ENCODE data around the gene NNAT.

NNAT gene

DNA sequence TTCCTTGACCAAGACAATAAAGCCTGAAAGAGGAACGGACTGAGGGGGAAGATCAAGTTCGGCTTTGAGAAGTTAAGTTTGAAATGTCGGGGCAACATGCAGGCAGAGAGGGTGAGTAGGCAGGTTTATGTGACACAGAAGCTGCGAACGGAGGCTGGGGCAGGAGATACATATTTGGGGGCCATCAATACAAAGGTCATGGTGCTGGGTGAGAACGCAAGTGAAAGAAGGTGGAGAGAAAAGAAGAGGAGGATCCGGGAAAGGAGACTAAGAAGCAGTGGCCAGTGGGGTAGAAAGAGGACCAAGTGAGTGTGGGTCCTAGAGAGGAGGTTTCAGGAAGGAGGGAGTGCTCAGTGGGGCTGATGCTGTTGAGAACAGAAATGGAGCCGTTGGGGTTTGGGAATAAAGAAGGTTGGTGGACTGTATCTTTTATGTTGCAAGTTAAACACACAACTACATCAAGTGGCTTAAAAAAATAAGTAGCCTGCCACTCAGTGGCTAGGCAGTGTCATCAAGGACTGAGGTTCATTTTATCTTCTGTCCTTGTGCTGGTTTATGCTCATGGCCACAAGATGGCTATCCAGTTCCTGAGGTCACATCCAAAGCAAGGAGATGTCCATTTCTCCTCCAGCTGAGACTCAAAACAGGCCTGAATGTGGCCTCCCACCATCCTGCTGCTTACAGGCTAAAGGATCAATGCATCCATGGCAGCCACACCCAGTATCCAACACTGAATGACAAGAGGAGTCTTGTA, 8.3 kb downstream of the NNAT start:
- no peak overlapping the region for H2BK120ac ChIP-seq (ENCODE audit: low read depth, low read length)
- peaks cover 16 to 18% of the 10 kb centered on the region in 2 donors for H3K4me1 ChIP-seq (ENCODE audit: control insufficient read depth in 2 of 2, insufficient read depth in 1 of 2, low read depth in 1 of 2, low read length in 2 of 2)
- H2BK15ac ChIP-seq (ENCODE audit: low read length), result no peak overlapping the region
- DNase-seq (ENCODE audit: low spot score), result no peak
- H3K4ac ChIP-seq (ENCODE audit: low read length), result no peak overlapping the region
- no peak overlapping the region for H2AK5ac ChIP-seq (ENCODE audit: low read depth, low read length)
- peak overlapping the region in 1 of 2 donors; percentile 10 for H3K4me3 ChIP-seq (ENCODE audit: low read length in 2 of 2)
- no peak overlapping the region for H3K9ac ChIP-seq (ENCODE audit: low read depth, low read length, poor library complexity)
- H3K27me3 ChIP-seq (ENCODE audit: control insufficient read depth in 3 of 3, insufficient read depth in 3 of 3, low read depth in 1 of 3, low read length in 3 of 3), result no peaks in the 10 kb centered on the region
- H3K23ac ChIP-seq (ENCODE audit: low read depth, low read length, poor library complexity), result no peak overlapping the region
- no peaks in the 10 kb centered on the region for H3K9me3 ChIP-seq (replicated peaks in 1 of 2; ENCODE audit: control insufficient read depth in 2 of 2, insufficient read depth in 1 of 2, low read depth in 1 of 2, low read length in 2 of 2)
- H2BK5ac ChIP-seq (ENCODE audit: low read length), result no peak overlapping the region
- H3K27ac ChIP-seq (replicated peaks; ENCODE audit: low read length), result no peak overlapping the region
- no peak overlapping the region for H3K4me2 ChIP-seq (ENCODE audit: insufficient read depth, low read length, poor library complexity, severe bottlenecking)
- H2AFZ ChIP-seq (ENCODE audit: low read length), result no peak overlapping the region
- H3K18ac ChIP-seq (ENCODE audit: low read length), result no peak overlapping the region
- H4K8ac ChIP-seq (ENCODE audit: low read depth, low read length), result no peak overlapping the region
- no peak overlapping the region for H2BK12ac ChIP-seq (ENCODE audit: low read length)
- peaks cover 11% of the 10 kb centered on the region for H3K79me1 ChIP-seq (ENCODE audit: low read depth, low read length)
- WGBS, 2 donors (ENCODE audit: extremely low coverage in 2 of 2, insufficient read length in 2 of 2, insufficient replicate concordance in 1 of 2), result no CpG with 5 or more reads among the region's 8 CpGs
- H4K91ac ChIP-seq (ENCODE audit: low read depth, low read length, poor library complexity), result no peak overlapping the region
- H3K36me3 ChIP-seq (replicated peaks in 1 of 2; ENCODE audit: control insufficient read depth in 2 of 2, insufficient read depth in 2 of 2, low read length in 2 of 2), result peaks cover 0 to 11% of the 10 kb centered on the region in 2 donors
- H3K14ac ChIP-seq (ENCODE audit: low read length), result no peak overlapping the region

DNA sequence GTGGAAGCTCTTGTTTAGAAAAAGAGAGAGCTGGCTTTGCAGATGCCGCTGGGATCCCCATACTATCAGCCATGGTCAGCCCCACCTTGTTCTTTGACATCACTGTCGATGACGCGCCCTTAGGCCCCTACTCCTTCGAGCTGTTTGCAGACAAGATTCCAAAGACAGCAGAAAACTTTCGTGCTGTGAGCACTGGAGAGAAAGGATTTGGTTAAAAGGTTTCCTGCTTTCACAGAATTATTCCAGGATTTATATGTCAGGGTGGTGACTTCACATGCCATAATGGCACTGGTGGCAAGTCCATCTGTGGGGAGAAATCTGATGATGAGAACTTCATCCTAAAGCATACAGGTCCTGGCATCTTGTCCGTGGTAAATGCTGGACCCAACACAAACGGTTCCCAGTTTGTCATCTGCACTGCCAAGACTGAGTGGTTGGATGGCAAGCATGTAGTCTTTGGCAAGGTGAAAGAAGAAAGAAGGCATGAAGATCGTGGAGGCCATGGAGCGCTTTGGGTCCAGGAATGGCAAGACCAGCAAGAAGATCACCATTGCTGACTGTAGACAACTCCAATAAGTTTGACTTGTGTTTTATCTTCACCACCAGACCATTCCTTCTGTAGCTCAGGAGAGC, 9.0 kb downstream of the NNAT start:
- Histone ChIP-seq H4K8ac (ENCODE audit: low read depth, low read length) (no peak overlapping the region), H2AK5ac (ENCODE audit: low read depth, low read length) (no peak overlapping the region), H3K18ac (ENCODE audit: low read length) (no peak overlapping the region), H3K27ac (replicated peaks; ENCODE audit: low read length) (no peak overlapping the region), H3K79me1 (ENCODE audit: low read depth, low read length) (peaks cover 7% of the 10 kb centered on the region), H3K27me3 (ENCODE audit: control insufficient read depth in 3 of 3, insufficient read depth in 3 of 3, low read depth in 1 of 3, low read length in 3 of 3) (no peaks in the 10 kb centered on the region), H2BK15ac (ENCODE audit: low read length) (no peak overlapping the region), H3K4me2 (ENCODE audit: insufficient read depth, low read length, poor library complexity, severe bottlenecking) (no peak overlapping the region), H3K14ac (ENCODE audit: low read length) (no peak overlapping the region), H2BK5ac (ENCODE audit: low read length) (no peak overlapping the region), H4K91ac (ENCODE audit: low read depth, low read length, poor library complexity) (no peak overlapping the region), H3K36me3 (replicated peaks in 1 of 2; ENCODE audit: control insufficient read depth in 2 of 2, insufficient read depth in 2 of 2, low read length in 2 of 2) (peaks cover 0 to 4% of the 10 kb centered on the region in 2 donors), H2BK120ac (ENCODE audit: low read depth, low read length) (no peak overlapping the region), H3K9ac (ENCODE audit: low read depth, low read length, poor library complexity) (no peak overlapping the region), H2BK12ac (ENCODE audit: low read length) (no peak overlapping the region), H3K4me3 (ENCODE audit: low read length in 2 of 2) (no peak overlapping the region), H3K9me3 (replicated peaks in 1 of 2; ENCODE audit: control insufficient read depth in 2 of 2, insufficient read depth in 1 of 2, low read depth in 1 of 2, low read length in 2 of 2) (no peaks in the 10 kb centered on the region), H3K23ac (ENCODE audit: low read depth, low read length, poor library complexity) (no peak overlapping the region), H3K4me1 (ENCODE audit: control insufficient read depth in 2 of 2, insufficient read depth in 1 of 2, low read depth in 1 of 2, low read length in 2 of 2) (peaks cover 14 to 18% of the 10 kb centered on the region in 2 donors), H2AFZ (ENCODE audit: low read length) (no peak overlapping the region), H3K4ac (ENCODE audit: low read length) (no peak overlapping the region)
- no peak for DNase-seq (ENCODE audit: low spot score)
- no CpG with 5 or more reads among the region's 10 CpGs for WGBS, 2 donors (ENCODE audit: extremely low coverage in 2 of 2, insufficient read length in 2 of 2, insufficient replicate concordance in 1 of 2)

GRCh38 chr20:37530696-37531095, 9.6 kb downstream of the NNAT start:
- H3K4me1 ChIP-seq (ENCODE audit: control insufficient read depth in 2 of 2, insufficient read depth in 1 of 2, low read depth in 1 of 2, low read length in 2 of 2), result peaks cover 13 to 16% of the 10 kb centered on the region in 2 donors
- H3K27me3 ChIP-seq (ENCODE audit: control insufficient read depth in 3 of 3, insufficient read depth in 3 of 3, low read depth in 1 of 3, low read length in 3 of 3), result no peaks in the 10 kb centered on the region
- no peaks in the 10 kb centered on the region for H3K36me3 ChIP-seq (replicated peaks in 1 of 2; ENCODE audit: control insufficient read depth in 2 of 2, insufficient read depth in 2 of 2, low read length in 2 of 2)
- no peak overlapping the region for H3K14ac ChIP-seq (ENCODE audit: low read length)
- no peak overlapping the region for H3K23ac ChIP-seq (ENCODE audit: low read depth, low read length, poor library complexity)
- H3K9me3 ChIP-seq (replicated peaks in 1 of 2; ENCODE audit: control insufficient read depth in 2 of 2, insufficient read depth in 1 of 2, low read depth in 1 of 2, low read length in 2 of 2), result no peaks in the 10 kb centered on the region
- no peak overlapping the region for H2BK12ac ChIP-seq (ENCODE audit: low read length)
- no peak overlapping the region for H3K27ac ChIP-seq (replicated peaks; ENCODE audit: low read length)
- peaks cover 4% of the 10 kb centered on the region for H3K79me1 ChIP-seq (ENCODE audit: low read depth, low read length)
- H4K8ac ChIP-seq (ENCODE audit: low read depth, low read length), result no peak overlapping the region
- no peak overlapping the region for H2AK5ac ChIP-seq (ENCODE audit: low read depth, low read length)
- no peak overlapping the region for H3K4ac ChIP-seq (ENCODE audit: low read length)
- no peak overlapping the region for H2BK120ac ChIP-seq (ENCODE audit: low read depth, low read length)
- H3K4me2 ChIP-seq (ENCODE audit: insufficient read depth, low read length, poor library complexity, severe bottlenecking), result no peak overlapping the region
- no peak overlapping the region for H3K9ac ChIP-seq (ENCODE audit: low read depth, low read length, poor library complexity)
- H2AFZ ChIP-seq (ENCODE audit: low read length), result no peak overlapping the region
- H3K4me3 ChIP-seq (ENCODE audit: low read length in 2 of 2), result no peak overlapping the region
- no peak for DNase-seq (ENCODE audit: low spot score)
- H4K91ac ChIP-seq (ENCODE audit: low read depth, low read length, poor library complexity), result no peak overlapping the region
- H2BK5ac ChIP-seq (ENCODE audit: low read length), result no peak overlapping the region
- WGBS, 2 donors (ENCODE audit: extremely low coverage in 2 of 2, insufficient read length in 2 of 2, insufficient replicate concordance in 1 of 2), result no CpG with 5 or more reads among the region's 2 CpGs
- no peak overlapping the region for H2BK15ac ChIP-seq (ENCODE audit: low read length)
- no peak overlapping the region for H3K18ac ChIP-seq (ENCODE audit: low read length)

DNA sequence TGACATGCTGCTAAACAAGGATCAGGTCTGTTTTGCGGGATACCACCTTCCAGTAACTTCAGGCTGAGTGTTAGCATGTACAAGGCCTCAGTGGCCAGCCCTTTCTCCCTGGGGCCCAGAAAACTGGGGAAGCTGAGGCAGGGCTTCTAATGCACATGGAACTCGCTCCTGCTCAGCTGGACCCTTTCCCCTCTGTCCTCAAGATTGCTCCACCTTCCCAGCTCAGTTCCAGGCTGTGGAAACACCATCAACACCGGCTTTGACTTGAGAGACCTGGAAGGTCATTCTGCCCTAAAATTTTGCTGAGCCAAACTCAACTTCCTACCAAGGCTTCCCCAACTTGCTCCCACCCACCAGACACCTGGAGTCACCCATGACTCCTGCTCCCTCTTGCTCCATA, 10.8 kb downstream of the NNAT start:
- H2BK12ac ChIP-seq (ENCODE audit: low read length), result no peak overlapping the region
- DNase-seq (ENCODE audit: low spot score), result no peak
- peaks cover 0 to 2% (median 0%) of the 10 kb centered on the region in 3 experiments for H3K27me3 ChIP-seq (ENCODE audit: control insufficient read depth in 3 of 3, insufficient read depth in 3 of 3, low read depth in 1 of 3, low read length in 3 of 3)

More for the DNA sequence above, 10.8 kb downstream of the NNAT start:
- Histone ChIP-seq H3K36me3 (replicated peaks in 1 of 2; ENCODE audit: control insufficient read depth in 2 of 2, insufficient read depth in 2 of 2, low read length in 2 of 2) (no peaks in the 10 kb centered on the region), H2BK120ac (ENCODE audit: low read depth, low read length) (no peak overlapping the region), H4K91ac (ENCODE audit: low read depth, low read length, poor library complexity) (no peak overlapping the region), H3K14ac (ENCODE audit: low read length) (no peak overlapping the region), H3K23ac (ENCODE audit: low read depth, low read length, poor library complexity) (no peak overlapping the region), H3K4me1 (ENCODE audit: control insufficient read depth in 2 of 2, insufficient read depth in 1 of 2, low read depth in 1 of 2, low read length in 2 of 2) (peaks cover 9 to 10% of the 10 kb centered on the region in 2 donors), H3K18ac (ENCODE audit: low read length) (no peak overlapping the region), H3K4ac (ENCODE audit: low read length) (no peak overlapping the region), H2BK15ac (ENCODE audit: low read length) (peak overlapping the region; percentile 73), H3K79me1 (ENCODE audit: low read depth, low read length) (peaks cover 4% of the 10 kb centered on the region), H3K27ac (replicated peaks; ENCODE audit: low read length) (no peak overlapping the region), H2BK5ac (ENCODE audit: low read length) (peak overlapping the region; percentile 27), H3K4me2 (ENCODE audit: insufficient read depth, low read length, poor library complexity, severe bottlenecking) (no peak overlapping the region), H2AK5ac (ENCODE audit: low read depth, low read length) (peak overlapping the region; percentile 47), H2AFZ (ENCODE audit: low read length) (no peak overlapping the region), H4K8ac (ENCODE audit: low read depth, low read length) (no peak overlapping the region), H3K9me3 (replicated peaks in 1 of 2; ENCODE audit: control insufficient read depth in 2 of 2, insufficient read depth in 1 of 2, low read depth in 1 of 2, low read length in 2 of 2) (no peaks in the 10 kb centered on the region), H3K9ac (ENCODE audit: low read depth, low read length, poor library complexity) (no peak overlapping the region), H3K4me3 (ENCODE audit: low read length in 2 of 2) (no peak overlapping the region)
- WGBS, 2 donors (ENCODE audit: extremely low coverage in 2 of 2, insufficient read length in 2 of 2, insufficient replicate concordance in 1 of 2), result no CpG with 5 or more reads among the region's 3 CpGs

Measured in neuronal stem cell (in vitro differentiated cells).